GM23248 (cell line): ENCODE results near the gene NCAM1. TPM values are rescaled to one million over a fixed set of nuclear protein-coding genes. Genes with fewer than 3 reads are reported as not detected.

Experiments
- DNase-seq: peaks from one replicate; pipeline ENCODE4 v3.0.0-alpha.2; 2015
- H2AFZ ChIP-seq: fragments of 200-600 bp; sonication (generic); 2 replicates; pipeline ENCODE4 v1.6.1; 2016; ENCODE audit warnings: antibody characterized with exemption
- H3F3A ChIP-seq: fragments of 200-600 bp; sonication (generic); 2 replicates; pipeline ENCODE4 v1.6.1; 2016; ENCODE audit warnings: mild to moderate bottlenecking, antibody characterized with exemption, mixed run types; ENCODE audit not compliant: insufficient read depth
- H3K27ac ChIP-seq: fragments of 200-600 bp; sonication (generic); 2 replicates; pipeline ENCODE4 v1.5.1; 2016; ENCODE audit warnings: mild to moderate bottlenecking
- H3K27me3 ChIP-seq: fragments of 200-600 bp; sonication (generic); replicated peaks from 2 replicates; pipeline ENCODE4 v1.6.1; 2016; ENCODE audit warnings: mild to moderate bottlenecking; ENCODE audit not compliant: insufficient read depth
- H3K36me3 ChIP-seq: fragments of 200-600 bp; sonication (generic); 2 replicates; pipeline ENCODE4 v1.6.1; 2016; ENCODE audit warnings: low read depth, mild to moderate bottlenecking
- H3K4me1 ChIP-seq: fragments of 200-600 bp; sonication (generic); 2 replicates; pipeline ENCODE4 v1.6.1; 2016; ENCODE audit warnings: mild to moderate bottlenecking; ENCODE audit not compliant: insufficient read depth
- H3K4me2 ChIP-seq: fragments of 200-600 bp; sonication (generic); one replicate; pipeline ENCODE4 v1.6.1; 2016; ENCODE audit warnings: mild to moderate bottlenecking; ENCODE audit not compliant: unreplicated experiment
- H3K4me3 ChIP-seq: fragments of 200-600 bp; sonication (generic); 2 replicates; pipeline ENCODE4 v1.5.1; 2016; ENCODE audit warnings: mild to moderate bottlenecking
- H3K79me2 ChIP-seq: fragments of 200-600 bp; sonication (generic); 2 replicates; pipeline ENCODE4 v1.6.1; 2016; ENCODE audit warnings: mild to moderate bottlenecking; ENCODE audit not compliant: insufficient read depth
- H3K9ac ChIP-seq: fragments of 200-600 bp; sonication (generic); 2 replicates; pipeline ENCODE4 v1.6.1; 2016; ENCODE audit warnings: mild to moderate bottlenecking
- H3K9me2 ChIP-seq: fragments of 200-600 bp; sonication (generic); 2 replicates; pipeline ENCODE4 v1.6.1; 2016; ENCODE audit warnings: mixed run types, mild to moderate bottlenecking, moderate library complexity; ENCODE audit not compliant: insufficient read depth
- H3K9me3 ChIP-seq: fragments of 200-600 bp; sonication (generic); one replicate; pipeline ENCODE4 v1.6.1; 2017; ENCODE audit warnings: low read depth
- H4K20me1 ChIP-seq: fragments of 200-600 bp; sonication (generic); 2 replicates; pipeline ENCODE4 v1.6.0; 2016; ENCODE audit not compliant: insufficient read depth
- EZH2 ChIP-seq: fragments of 200-600 bp; sonication (generic); IDR thresholded peaks from 2 replicates; pipeline ENCODE4 v1.6.1; 2018; ENCODE audit warnings: antibody characterized with exemption, mild to moderate bottlenecking; ENCODE audit not compliant: insufficient read depth, poor library complexity, severe bottlenecking
- EZH2phosphoT487 ChIP-seq: fragments of 200-600 bp; sonication (generic); IDR thresholded peaks from 2 replicates; pipeline ENCODE4 v1.6.1; 2018; ENCODE audit warnings: antibody characterized with exemption, moderate library complexity, mild to moderate bottlenecking, low read depth; ENCODE audit not compliant: insufficient read depth
- WGBS, 2 experiments: methylation state at CpG; one replicate each; pipeline ENCODE4 v1.1.6; 2015 to 2017; ENCODE audit warnings: low lambda C conversion rate in 2 of 2, low coverage in 1 of 2; ENCODE audit errors: missing lambda C conversion rate in 2 of 2; 5-methylcytosine and 5-hydroxymethylcytosine counted together
- in situ Hi-C: fragments of 300-500 bp; cut with MboI; formaldehyde crosslinking; loops from 2 replicates; pipeline ENCODE4 v1.15.0; 2020
- polyA plus RNA-seq: library from polyadenylated mRNA; unstranded; fragments of >200 nt; fragmentation: Nextera tagmentation; extraction: Ambion mirVana; gene quantifications from 2 replicates; pipeline ENCODE4 v1.2.1, GENCODE V29; 2016
- total RNA-seq: library from RNA; depleted of rRNA; stranded (reverse); fragments of >200 nt; shearing (Covaris generic); gene quantifications from 2 replicates; pipeline ENCODE4 v1.2.3, GENCODE V29; 2014

Gene NCAM1
- total and polyA plus RNA-seq, 2 experiments from 2014 or later, result 1.5 to 1.8 TPM

DNA sequence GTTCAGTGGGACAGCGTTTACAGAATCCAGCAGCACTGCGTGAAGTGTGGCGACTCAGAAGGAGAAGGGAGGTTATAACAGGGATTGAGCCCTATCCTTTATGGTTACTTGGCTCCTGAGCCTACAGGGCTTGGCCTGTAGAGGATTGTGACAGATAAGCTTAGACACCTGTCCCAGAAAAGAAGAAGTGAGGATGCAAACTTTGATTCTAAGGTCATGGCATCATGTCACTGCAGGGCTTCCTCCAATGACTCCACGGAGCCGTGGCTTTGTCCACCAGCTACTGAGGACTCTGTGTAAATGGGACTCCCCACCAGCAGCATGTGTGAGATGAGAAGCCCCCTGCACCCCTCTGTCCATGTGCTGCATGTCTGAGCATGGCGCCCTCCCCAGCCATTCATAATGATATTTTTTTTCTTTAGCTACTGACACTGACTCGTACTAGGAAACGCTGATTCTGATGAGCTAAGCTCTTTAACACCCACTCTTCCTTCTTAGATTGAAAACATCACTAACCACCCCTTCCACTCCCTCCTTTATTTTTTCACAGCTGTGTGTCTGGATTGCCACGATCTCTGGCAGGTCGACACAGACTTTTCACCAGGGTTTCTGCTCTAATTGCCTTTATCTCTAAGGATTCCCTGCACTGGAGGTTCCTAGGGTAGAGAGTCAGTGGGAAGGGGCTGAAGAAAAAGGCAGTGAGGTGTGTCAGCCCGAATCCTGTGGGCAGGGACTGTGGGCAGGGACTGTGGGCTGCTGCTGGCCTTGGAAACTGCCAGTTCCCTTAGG is 287.7 kb downstream of the NCAM1 start:
- Histone ChIP-seq H2AFZ (no peak overlapping the region), H3K27ac (no peak overlapping the region), H3K9me2 (no peaks in the 10 kb centered on the region), H3K9me3 (no peaks in the 10 kb centered on the region), H3K27me3 (no peaks in the 10 kb centered on the region; the same call in 1 of the 2 replicates), H4K20me1 (no peaks in the 10 kb centered on the region), H3K4me3 (no peak overlapping the region), H3K79me2 (no peaks in the 10 kb centered on the region), H3K9ac (no peak overlapping the region), H3F3A (no peaks in the 10 kb centered on the region), H3K4me1 (no peaks in the 10 kb centered on the region), H3K36me3 (no peaks in the 10 kb centered on the region), H3K4me2 (no peak overlapping the region)
- 25 to 28% methylated on average over 11 of the region's 11 CpGs for WGBS, 2 experiments
- TF ChIP-seq EZH2phosphoT487 (no peak), EZH2 (no peak)
- in situ Hi-C loops, result no loop called here
- DNase-seq, result peak; percentile 18

DNA sequence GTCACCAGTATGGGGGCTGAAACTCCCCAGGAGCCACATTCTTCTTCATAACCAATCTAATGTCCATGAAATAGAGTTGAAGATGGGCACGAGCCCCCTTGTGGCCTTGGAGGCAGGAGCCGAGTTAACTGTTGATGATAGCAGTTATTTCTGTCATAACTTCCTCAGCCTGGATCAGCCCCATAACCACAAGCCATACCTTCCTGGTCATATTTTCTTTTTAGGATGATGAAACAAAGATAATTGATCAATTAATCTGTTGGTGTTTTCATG is 288.2 kb downstream of the NCAM1 start:
- Histone ChIP-seq H3F3A (no peaks in the 10 kb centered on the region), H3K4me2 (no peak overlapping the region), H3K9me2 (no peaks in the 10 kb centered on the region), H3K27me3 (no peaks in the 10 kb centered on the region; the same call in 1 of the 2 replicates), H3K79me2 (no peaks in the 10 kb centered on the region), H2AFZ (no peak overlapping the region), H3K9ac (no peak overlapping the region), H3K4me1 (no peaks in the 10 kb centered on the region), H3K9me3 (no peaks in the 10 kb centered on the region), H4K20me1 (no peaks in the 10 kb centered on the region), H3K4me3 (no peak overlapping the region), H3K27ac (no peak overlapping the region), H3K36me3 (no peaks in the 10 kb centered on the region)
- TF ChIP-seq EZH2phosphoT487 (no peak), EZH2 (no peak)
- peak; percentile 43 for DNase-seq
- WGBS, 2 experiments, result 8 to 15% methylated on average over 2 of the region's 2 CpGs
- in situ Hi-C loops, result no loop called here

DNA sequence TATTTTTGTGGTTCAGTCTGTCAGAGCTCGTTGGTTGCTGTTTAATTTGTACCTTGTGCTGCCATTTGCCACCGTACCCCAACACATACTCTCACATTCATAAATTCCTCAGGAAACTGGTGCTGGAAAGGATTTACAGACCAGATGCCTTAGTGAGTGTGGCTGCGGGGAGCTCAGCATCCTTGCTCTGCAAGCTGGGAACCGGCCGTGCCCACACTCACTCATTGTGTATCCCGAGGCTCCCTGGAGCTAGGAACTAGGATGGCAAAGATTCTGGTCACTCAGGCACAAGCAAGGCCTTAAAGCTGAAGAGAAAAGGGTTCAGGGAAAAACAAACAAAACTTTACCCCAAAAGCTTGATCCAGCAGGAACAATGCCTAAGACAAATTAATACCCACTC is 288.6 kb downstream of the NCAM1 start:
- Histone ChIP-seq H3K27me3 (no peaks in the 10 kb centered on the region; the same call in 1 of the 2 replicates), H3F3A (no peaks in the 10 kb centered on the region), H3K4me3 (no peak overlapping the region), H3K9me3 (no peaks in the 10 kb centered on the region), H4K20me1 (no peaks in the 10 kb centered on the region), H3K9ac (no peak overlapping the region), H3K27ac (no peak overlapping the region), H3K79me2 (no peaks in the 10 kb centered on the region), H3K9me2 (no peaks in the 10 kb centered on the region), H3K36me3 (no peaks in the 10 kb centered on the region), H2AFZ (no peak overlapping the region), H3K4me2 (no peak overlapping the region), H3K4me1 (0 out of 2 replicates have a peak, but pooled peaks cover under 1% of the 10 kb centered on the region)
- in situ Hi-C loops, result no loop called here
- 86 to 90% methylated on average over 6 of the region's 6 CpGs for WGBS, 2 experiments
- no peak for TF ChIP-seq EZH2
- TF ChIP-seq EZH2phosphoT487, result no peak
- no peak for DNase-seq

DNA sequence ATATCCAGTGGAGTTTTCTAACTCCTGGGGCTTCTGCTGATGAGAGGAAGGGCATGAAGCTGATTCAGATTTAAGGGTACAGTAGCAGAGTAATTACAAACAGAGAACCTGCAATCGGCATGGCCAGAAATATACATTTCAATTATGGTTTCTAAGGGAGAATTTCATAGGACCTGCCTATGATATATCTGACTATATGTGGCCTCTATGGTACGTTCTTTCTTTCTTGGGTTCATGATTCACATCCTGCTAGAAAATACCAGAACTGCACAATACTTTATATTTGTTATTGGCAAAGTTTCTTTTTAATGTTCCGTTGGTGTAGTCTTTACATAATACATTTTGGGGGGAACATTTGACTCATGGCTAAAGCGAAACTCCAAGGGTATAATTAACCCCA is 290.1 kb downstream of the NCAM1 start:
- no peaks in the 10 kb centered on the region for H3K79me2 ChIP-seq
- no peaks in the 10 kb centered on the region for H4K20me1 ChIP-seq
- no peak for DNase-seq
- no peak overlapping the region for H3K4me3 ChIP-seq
- H3K9ac ChIP-seq, result no peak overlapping the region
- no peaks in the 10 kb centered on the region for H3K9me3 ChIP-seq
- H3K27ac ChIP-seq, result no peak overlapping the region
- in situ Hi-C loops, result no loop called here
- H2AFZ ChIP-seq, result no peak overlapping the region
- H3F3A ChIP-seq, result no peaks in the 10 kb centered on the region
- H3K4me2 ChIP-seq, result no peak overlapping the region
- H3K4me1 ChIP-seq, result 0 out of 2 replicates have a peak, but pooled peaks cover 7% of the 10 kb centered on the region
- H3K9me2 ChIP-seq, result no peaks in the 10 kb centered on the region
- no peaks in the 10 kb centered on the region for H3K36me3 ChIP-seq
- WGBS, 2 experiments, result 64 to 73% methylated on average over 4 of the region's 4 CpGs
- TF ChIP-seq EZH2 (no peak), EZH2phosphoT487 (no peak)
- no peaks in the 10 kb centered on the region; the same call in 1 of the 2 replicates for H3K27me3 ChIP-seq
